NB4 (cell line): ENCODE data around the gene NSUN7.

ENCODE experiments used
- MYC ChIP-seq: IDR thresholded peaks from 2 replicates; pipeline ENCODE4 v1.6.1; 2011; ENCODE audit warnings: low read depth, low read length
- POLR2A ChIP-seq: IDR thresholded peaks from 2 replicates; pipeline ENCODE4 v1.6.1; 2011; ENCODE audit warnings: mild to moderate bottlenecking; ENCODE audit not compliant: insufficient read length; ENCODE audit errors: extremely low read depth
- TF ChIP-seq, protein P1 (sequence below): IDR thresholded peaks from one replicate; pipeline ENCODE4 v1.5.1; 2012; ENCODE audit warnings: low read depth, low read length
- TF ChIP-seq, protein P2 (sequence below): IDR thresholded peaks from 2 replicates; pipeline ENCODE4 v1.6.1; 2011; ENCODE audit warnings: low read depth, low read length

DNA sequence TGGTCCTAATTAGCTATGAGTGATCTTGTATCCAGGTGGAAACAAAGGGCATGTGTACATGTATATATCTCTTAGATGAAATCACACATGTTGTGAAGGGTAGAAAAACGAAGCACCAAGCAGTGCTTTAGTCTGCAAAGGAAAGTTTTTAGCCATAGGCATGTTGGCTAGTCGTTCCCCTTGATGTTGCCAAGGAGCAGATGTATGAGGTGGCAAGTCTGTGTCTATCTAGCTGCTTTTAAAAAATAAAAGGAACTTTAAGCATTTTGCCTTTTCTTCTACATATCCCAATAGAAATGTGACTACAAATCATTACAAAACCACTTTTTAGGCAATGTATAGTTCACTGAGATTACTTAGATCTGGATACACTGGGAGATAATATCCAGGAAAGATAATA lies 63.1 kb downstream of the NSUN7 start:
- TF ChIP-seq, protein P1, sequence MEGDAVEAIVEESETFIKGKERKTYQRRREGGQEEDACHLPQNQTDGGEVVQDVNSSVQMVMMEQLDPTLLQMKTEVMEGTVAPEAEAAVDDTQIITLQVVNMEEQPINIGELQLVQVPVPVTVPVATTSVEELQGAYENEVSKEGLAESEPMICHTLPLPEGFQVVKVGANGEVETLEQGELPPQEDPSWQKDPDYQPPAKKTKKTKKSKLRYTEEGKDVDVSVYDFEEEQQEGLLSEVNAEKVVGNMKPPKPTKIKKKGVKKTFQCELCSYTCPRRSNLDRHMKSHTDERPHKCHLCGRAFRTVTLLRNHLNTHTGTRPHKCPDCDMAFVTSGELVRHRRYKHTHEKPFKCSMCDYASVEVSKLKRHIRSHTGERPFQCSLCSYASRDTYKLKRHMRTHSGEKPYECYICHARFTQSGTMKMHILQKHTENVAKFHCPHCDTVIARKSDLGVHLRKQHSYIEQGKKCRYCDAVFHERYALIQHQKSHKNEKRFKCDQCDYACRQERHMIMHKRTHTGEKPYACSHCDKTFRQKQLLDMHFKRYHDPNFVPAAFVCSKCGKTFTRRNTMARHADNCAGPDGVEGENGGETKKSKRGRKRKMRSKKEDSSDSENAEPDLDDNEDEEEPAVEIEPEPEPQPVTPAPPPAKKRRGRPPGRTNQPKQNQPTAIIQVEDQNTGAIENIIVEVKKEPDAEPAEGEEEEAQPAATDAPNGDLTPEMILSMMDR, result no peak
- TF ChIP-seq, protein P2, sequence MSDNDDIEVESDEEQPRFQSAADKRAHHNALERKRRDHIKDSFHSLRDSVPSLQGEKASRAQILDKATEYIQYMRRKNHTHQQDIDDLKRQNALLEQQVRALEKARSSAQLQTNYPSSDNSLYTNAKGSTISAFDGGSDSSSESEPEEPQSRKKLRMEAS, result no peak
- no peak for TF ChIP-seq MYC
- TF ChIP-seq POLR2A, result no peak
